Umbilical cord (tissue), 2 donors: ENCODE results near the gene PHACTR3. TPM values are rescaled to one million over a fixed set of nuclear protein-coding genes. Genes with fewer than 3 reads are reported as not detected.

ENCODE experiments used
- DNase-seq: peaks from one replicate; pipeline ENCODE4 v3.0.0-alpha.2; 2015; ENCODE audit warnings: low spot score
- total RNA-seq: library from RNA; depleted of rRNA; stranded (reverse); fragments of >200 nt; gene quantifications from one replicate; pipeline ENCODE4 v1.2.3, GENCODE V29; 2014; ENCODE audit warnings: low replicate concordance; ENCODE audit not compliant: insufficient read depth

Gene PHACTR3
- total RNA-seq, 1 donor from 2014 or later = 5.1 TPM

GRCh38 chr20:59813948-59814839 is 209.9 kb downstream of the PHACTR3 start:
- no peak for DNase-seq

- no peak for DNase-seq
Measured at GRCh38 chr20:59814840-59815340, 210.6 kb downstream of the PHACTR3 start.

- DNase-seq = no peak
Measured at GRCh38 chr20:59816146-59816738, 211.9 kb downstream of the PHACTR3 start.

- DNase-seq = no peak
Measured at GRCh38 chr20:59817406-59817805, 213.1 kb downstream of the PHACTR3 start.

GRCh38 chr20:59817846-59818615 is 213.7 kb downstream of the PHACTR3 start:
- DNase-seq = no peak

- DNase-seq = no peak
Measured at GRCh38 chr20:59818911-59819310, 214.6 kb downstream of the PHACTR3 start.

- DNase-seq = no peak
Measured at GRCh38 chr20:59819496-59820203, 215.3 kb downstream of the PHACTR3 start.

- peak; percentile 10 for DNase-seq
Measured at GRCh38 chr20:59820204-59821041, 216.1 kb downstream of the PHACTR3 start.

GRCh38 chr20:59821201-59821600 is 216.9 kb downstream of the PHACTR3 start:
- DNase-seq = no peak

- DNase-seq = no peak
Measured at GRCh38 chr20:59821788-59822187, 217.4 kb downstream of the PHACTR3 start.

- DNase-seq = no peak
Measured at GRCh38 chr20:59822291-59823029, 218.1 kb downstream of the PHACTR3 start.

GRCh38 chr20:59823030-59823423 is 218.7 kb downstream of the PHACTR3 start:
- DNase-seq = no peak

- DNase-seq = peak; percentile 63
Measured at GRCh38 chr20:59823491-59824259, 219.3 kb downstream of the PHACTR3 start.

- no peak for DNase-seq
Measured at GRCh38 chr20:59824711-59825562, 220.6 kb downstream of the PHACTR3 start.

- DNase-seq = no peak
Measured at GRCh38 chr20:59825563-59825920, 221.2 kb downstream of the PHACTR3 start.

GRCh38 chr20:59825944-59826759 is 221.8 kb downstream of the PHACTR3 start:
- peak; percentile 29 for DNase-seq
